ENCODE results near the gene LNX2.
"Not testable (repeated sequence)": the region's sequence is repeated elsewhere in the genome, so short reads cannot be mapped to it uniquely, and the experiment has no call there.

The LNX2 gene

DNA sequence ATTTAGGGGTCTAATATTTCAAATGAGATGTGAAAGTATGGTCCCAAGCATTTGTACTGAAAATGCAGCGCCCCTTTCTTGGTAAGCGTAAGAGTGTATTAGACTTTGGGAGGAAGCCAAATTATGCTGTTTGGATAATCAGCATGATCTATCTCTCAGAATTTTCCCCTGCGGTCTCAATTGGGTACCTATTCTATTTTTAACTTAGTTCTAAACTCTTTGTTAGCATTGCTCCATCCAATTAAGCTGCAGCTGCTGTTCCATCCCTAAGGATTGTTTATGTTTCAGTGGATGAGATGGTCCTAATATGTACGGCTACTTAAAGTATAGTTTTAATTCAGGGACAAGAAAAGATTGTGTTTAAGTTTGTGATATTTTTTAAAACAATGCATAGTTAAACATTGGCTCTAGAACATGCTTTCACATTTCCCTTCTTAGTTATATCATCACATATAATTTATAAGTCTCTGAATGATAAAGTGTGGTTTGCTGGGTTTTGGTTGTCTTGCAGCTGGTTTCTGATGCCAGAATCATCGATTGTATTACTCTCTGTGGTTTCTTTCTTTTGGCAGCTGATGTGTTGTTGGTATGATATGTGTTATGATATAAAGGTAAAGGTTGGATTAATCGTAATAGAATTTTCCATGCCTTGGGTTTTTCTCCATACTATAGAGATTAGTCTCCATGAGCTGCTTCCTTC, 16.4 kb upstream of the LNX2 start:
- no peak for DNase-seq

DNA sequence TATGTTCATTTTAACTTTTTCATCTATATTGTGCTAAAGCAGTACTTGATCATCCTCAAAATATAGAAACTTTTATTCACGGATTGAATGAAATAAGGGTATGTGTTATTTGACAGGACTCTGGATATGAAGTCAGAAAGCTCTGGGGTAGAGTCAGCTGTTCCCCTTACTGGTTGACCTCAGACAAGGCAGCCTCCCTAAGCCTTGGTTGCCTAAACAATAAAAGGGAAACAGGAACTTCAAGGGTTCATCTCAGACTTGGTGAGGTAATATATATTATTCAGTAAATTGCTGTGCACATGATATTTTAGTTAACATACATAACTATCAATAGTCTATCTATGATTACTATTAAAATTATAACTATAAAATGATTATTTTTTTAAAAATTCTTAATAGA, 14.9 kb upstream of the LNX2 start:
- no peak for DNase-seq

DNA sequence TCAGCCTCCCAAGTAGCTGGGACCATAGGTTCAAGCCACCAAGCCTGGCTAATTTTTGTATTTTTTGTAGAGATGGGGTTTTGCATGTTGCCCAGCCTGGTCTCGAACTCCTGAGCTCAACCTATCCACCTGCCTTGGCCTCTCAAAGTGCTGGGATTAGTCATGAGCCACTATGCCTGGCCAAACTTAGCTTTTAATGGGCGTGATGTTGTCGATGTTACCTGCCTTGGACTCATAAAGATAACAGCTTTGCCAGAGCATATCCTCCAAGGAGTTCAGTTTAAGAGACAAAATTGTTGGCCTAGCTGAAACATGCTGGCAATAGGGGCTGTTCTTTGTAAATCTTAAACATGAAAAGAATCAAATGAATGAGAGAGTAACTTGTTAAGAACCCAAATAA, 14.5 kb upstream of the LNX2 start:
- DNase-seq: no peak

- no peak for DNase-seq
These were observed 13.9 kb upstream of the LNX2 start for GRCh38 chr13:27634231-27634630.

GRCh38 chr13:27632648-27633047, 12.3 kb upstream of the LNX2 start:
- no peak for DNase-seq

GRCh38 chr13:27632214-27632613, 11.9 kb upstream of the LNX2 start:
- no peak for DNase-seq

DNA sequence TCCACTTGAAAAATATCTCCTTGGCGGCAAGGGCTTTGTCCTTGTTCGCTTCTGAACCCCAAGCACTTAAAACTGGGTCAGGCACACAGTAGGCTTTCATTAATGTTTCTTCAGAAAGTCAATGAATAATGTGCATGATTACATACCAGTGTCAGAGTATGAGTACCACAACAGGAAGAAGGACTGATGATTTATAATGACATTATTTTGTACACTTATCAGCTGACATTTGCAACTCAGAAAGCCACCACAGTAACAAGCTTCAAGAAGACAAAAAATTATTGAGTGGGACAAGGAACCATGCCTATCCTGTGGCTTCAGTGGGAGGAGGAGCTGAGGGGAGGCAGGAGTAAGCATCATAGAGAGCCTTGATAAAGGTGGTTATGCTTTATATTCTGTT, 11.3 kb upstream of the LNX2 start:
- no peak for DNase-seq

DNA sequence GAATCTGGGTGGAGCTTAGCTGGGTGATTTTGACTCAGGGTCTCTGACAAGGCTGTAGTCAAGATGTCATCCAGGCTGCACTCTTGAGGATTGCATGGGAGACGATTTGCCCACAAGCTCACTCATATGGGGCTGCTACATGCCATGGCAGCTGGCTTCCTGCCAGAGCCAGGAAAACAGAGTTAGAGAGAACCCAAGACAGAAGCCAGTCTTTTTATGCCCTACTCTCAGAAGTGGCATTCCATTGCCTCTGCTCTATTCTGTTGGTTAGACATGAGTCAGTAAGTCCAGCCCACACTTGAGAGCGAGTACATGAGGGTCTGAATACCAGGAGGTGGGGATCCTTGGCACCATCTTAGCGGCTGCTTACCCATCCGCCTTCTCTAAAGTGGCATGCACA, 10.8 kb upstream of the LNX2 start:
- no peak for DNase-seq

GRCh38 chr13:27628766-27629165, 8.4 kb upstream of the LNX2 start:
- not testable (repeated sequence) for DNase-seq

DNA sequence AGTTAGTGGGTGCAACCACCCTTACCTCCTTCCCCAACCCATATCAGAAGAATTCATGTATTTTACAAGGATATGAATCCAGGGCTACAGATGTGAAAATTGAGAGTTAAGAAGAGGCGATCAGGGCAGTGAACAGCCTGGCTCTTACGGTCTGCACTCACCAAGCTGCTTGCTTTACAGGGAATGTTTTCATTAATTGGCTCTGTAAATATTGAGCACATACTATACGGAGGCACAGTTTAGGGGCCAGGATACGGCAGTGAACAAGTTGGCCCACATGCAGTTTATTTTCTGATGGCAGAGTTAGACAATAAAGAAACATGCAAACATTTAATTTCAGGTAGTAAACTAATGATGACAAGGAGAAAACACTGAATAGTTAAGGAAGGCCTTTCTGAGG, 7.8 kb upstream of the LNX2 start:
- DNase-seq: no peak

DNA sequence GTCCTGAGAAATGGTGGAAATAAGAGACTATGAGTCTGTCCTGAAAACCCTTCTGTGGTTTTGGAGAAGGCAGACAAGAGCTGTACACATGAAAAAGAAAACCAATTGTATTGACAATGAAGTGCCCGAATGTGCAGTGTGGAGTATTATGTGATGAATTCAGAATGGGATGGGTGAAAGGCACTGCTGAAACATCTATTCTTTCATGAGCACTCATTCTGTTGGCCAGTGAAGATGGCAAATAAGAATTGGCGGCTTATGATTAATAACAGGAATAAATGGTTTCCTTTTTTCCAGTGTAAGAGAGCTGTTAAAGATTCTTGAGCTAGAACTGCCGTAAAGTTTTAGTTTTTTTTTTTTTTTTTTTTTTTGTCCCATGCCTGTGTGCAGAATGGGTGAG, 7.1 kb upstream of the LNX2 start:
- DNase-seq: no peak

DNA sequence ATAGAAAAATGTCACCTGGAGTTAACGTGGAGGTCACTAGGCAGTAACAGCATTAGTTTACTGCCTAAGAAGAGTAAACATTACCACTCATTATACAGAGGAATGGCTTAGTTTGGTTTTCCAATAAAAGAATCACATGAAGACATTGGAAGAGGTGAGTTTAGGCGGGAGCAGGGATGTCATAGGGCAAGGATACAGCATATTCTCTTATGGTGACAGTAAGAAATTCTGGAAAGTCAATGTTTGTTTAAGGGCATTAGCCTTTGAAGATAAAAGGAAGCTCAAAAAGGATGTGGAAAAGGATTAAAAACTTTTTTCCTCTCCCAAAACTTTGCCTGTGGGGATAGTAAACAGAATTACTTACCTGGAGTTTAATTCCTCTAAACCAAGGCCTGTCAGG, 5.5 kb upstream of the LNX2 start:
- no peak for DNase-seq

DNA sequence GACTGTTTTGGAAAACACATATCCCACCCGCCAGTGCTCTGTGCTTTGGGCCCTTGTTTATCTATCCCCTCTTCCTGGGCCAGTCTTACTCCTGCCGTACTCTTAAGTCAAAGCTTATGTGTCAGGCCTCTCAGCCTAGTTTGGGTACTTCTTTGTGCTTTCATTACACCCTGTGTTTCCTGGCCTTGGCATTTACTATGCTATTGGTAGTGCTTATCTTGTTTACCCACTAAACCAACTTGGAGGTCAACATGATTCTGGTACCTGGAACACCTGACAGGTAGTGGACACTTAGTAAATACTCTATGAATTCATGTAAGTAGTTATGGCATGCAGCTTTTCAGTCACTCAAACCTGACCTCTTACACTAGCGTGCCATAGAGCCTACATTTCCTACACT, 3.7 kb upstream of the LNX2 start:
- no peak for DNase-seq

- no peak for DNase-seq
These were observed 2.6 kb upstream of the LNX2 start for GRCh38 chr13:27622881-27623280.

DNA sequence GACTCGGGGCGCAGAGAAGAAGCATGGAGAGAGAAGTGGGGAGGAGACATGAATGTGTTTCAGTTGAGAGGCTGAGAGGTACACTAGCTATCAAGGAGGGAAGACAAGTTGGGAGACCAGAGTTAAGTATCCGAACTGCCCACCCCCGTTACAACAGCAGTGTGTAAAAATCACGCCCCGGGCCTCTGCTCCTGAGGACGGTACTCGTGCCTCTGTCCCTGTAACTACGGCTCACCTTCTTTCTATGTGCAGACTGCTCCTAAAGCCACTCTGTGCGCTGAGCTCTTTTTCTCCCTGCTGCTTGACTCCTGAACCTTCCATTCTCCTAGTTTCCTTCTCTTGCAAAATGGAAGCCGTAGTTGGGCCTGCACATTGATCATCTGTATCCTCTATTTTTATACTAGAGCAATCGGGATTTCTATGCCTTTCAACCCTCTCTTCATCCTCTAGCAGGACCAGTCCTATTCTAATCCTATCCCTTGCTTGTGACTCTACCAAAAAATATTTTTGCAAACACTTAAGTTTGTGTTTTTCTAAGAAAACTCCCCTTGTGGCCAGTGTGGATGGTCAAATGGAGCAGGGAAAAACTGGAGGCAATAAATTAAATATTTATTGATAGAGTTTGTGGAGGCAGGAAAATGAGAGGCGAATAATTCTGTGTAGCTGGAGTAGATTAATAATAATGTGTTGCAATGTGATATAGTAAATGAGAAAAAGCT, 1.9 kb upstream of the LNX2 start:
- no peak for DNase-seq

GRCh38 chr13:27621366-27622101, 1.2 kb upstream of the LNX2 start, which contains the start of gene POLR1D:
Gene POLR1D (plus strand): TSS chr13:27621892. CDS start chr13:27621984, 92 bp downstream.
- DNase-seq: peak; percentile 51 to 84 (median 65)

DNA sequence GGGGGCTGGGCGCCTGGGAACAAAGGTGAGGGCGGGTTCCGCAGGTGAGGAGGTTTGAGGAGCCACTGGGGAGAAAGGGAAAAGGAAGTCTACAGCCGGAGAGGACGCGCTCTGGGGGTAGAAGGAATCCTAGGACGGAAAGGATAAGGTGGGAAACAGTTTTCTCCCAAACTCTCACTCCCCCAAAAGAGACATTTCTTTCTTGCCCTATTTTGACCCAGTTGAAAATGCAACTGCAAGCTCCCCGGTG, 712 bp upstream of the LNX2 start:
- DNase-seq: no peak

DNA sequence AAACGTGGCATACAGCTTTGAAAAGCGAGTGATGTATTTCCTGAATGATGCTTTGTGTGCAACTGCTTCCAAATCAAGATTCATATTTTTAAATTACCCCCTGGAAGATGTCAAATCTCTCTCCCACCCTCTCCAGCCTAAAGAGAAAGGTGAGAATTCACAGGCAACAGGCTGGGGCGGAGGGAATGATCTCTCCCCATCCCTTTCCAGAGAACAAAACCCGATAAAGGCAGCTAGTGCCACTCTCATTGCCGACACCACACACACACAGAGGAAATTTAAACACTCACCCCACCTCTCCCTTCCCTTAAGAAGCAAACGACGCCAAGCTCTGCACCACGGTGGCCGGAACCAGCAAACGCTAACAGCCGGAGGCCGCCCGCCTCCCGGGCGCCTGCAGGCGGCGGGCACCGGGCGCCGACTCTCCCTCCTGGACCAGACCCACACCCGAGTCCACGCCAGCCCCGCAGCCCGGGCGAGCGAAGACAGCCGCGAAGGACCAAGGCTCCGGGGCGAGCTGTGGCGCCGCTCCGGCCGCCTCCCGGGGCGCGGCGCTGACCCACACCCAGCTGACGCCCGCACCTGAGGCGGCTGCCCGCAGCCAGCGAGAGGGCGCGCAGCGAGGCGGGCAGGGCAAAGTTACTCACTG, 477 bp downstream of the LNX2 start:
- DNase-seq: peak in 3 of 4 experiments; percentile 13 to 46 (median 22)

GRCh38 chr13:27619093-27619727, 1.1 kb downstream of the LNX2 start:
- DNase-seq: no peak

DNA sequence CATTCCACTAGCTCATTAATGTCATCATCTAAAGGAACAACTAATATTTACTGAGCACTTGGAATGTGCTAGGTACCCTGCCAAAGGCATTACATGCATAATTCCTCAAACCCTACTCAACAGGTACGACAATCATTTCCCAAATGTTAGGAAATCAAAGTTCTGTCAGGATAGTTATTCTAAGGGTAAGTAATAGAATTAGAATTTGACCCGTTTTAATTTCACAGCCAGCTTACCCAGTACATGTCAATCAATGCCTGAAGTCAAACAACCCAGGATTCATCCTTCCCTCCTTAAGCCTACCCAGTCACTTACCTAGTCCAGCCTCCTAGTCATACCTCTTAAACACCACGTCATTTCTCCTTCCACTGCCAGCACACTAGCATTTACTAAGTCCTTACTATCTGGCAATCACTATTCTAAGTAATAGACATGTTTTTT, 2.4 kb downstream of the LNX2 start:
- no peak for DNase-seq

DNA sequence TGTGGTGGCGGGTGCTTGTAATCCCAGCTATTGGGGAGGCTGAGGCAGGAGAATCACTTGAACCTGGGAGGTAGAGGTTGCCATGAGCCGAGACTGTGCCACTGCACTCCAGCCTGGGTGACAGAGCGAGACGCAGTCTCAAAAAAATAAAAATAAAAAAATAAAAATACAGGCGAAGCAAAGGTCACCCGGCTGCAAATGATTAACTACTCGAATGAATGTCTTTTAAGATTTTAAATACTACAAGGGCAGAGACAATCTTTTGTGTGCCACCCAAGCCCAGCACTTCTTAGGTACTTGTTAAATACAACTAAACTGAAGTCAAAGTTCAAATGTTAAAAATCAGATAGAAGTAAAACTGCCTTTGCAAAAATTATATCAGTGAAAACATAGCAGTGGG, 6.7 kb downstream of the LNX2 start:
- DNase-seq: no peak

DNA sequence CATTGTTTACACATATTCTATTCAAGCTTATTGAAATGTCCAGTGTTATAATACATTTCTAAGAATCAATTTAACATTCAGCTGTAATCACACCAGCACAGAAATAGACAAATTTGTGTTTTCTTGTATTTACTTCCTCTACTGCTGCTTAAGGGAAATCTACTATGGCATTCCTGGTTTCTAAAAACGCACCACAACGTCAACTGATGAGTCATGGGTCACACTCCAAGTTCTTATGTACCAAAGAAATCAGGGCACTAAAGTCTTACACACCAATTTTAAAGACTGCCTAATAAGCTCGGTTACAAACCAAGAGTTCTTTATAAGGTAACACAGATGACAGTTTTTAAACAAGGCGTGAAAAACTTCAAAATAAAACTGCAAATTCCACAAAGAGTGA, 13.2 kb downstream of the LNX2 start:
- no peak for DNase-seq

- DNase-seq: no peak
These were observed 14.6 kb downstream of the LNX2 start for GRCh38 chr13:27605610-27606200.
